PC-3 (cell line): ENCODE data around the gene NCDN. TPM values are rescaled to one million over a fixed set of nuclear protein-coding genes. Genes with fewer than 3 reads are reported as not detected.

Experiments used
- ATAC-seq: fragments of 200-7000 bp; cut with Tn5 transposase; 2 replicates; pipeline ENCODE4 v1.9.1; 2020; ENCODE audit warnings: mild to moderate bottlenecking, moderate library complexity
- BruUV-seq: library from RNA; stranded (reverse); fragments of 400-500 nt; replicated peaks from 2 replicates; lab custom pipeline; 2021; lab: Mats Ljungman, UMichigan
- CTCF ChIA-PET: fragments of 300-600 bp; sonication (Branson Sonifier 250); formaldehyde crosslinking; loops from one replicate; lab custom pipeline; 2022; ENCODE audit warnings: antibody characterized with exemption; lab: Charles Lee
- POLR2A ChIA-PET: fragments of 300-600 bp; sonication (Branson Sonifier 250); formaldehyde crosslinking; loops from one replicate; lab custom pipeline; 2022; ENCODE audit warnings: antibody characterized with exemption; ENCODE audit not compliant: unreplicated experiment; lab: Charles Lee
- DNase-seq: peaks from one replicate; pipeline ENCODE4 v3.0.0-alpha.2; 2015
- H2AFZ ChIP-seq: fragments of 300-600 bp; sonication (generic); 2 replicates; pipeline ENCODE4 v1.6.0; 2016; ENCODE audit warnings: antibody characterized with exemption, low read length
- H3F3A ChIP-seq: fragments of 300-600 bp; sonication (generic); one replicate; pipeline ENCODE4 v1.6.0; 2017; ENCODE audit warnings: antibody characterized with exemption, low read length, control low read depth, mild to moderate bottlenecking; ENCODE audit not compliant: unreplicated experiment
- H3K27ac ChIP-seq: fragments of 300-600 bp; sonication (generic); 2 replicates; pipeline ENCODE4 v1.5.1; 2016; ENCODE audit warnings: mild to moderate bottlenecking, low read length
- H3K27me3 ChIP-seq: fragments of 300-600 bp; sonication (generic); 2 replicates; pipeline ENCODE4 v1.6.1; 2016; ENCODE audit warnings: low read length, mixed read lengths
- H3K36me3 ChIP-seq: fragments of 300-600 bp; sonication (generic); 2 replicates; pipeline ENCODE4 v1.6.1; 2016; ENCODE audit warnings: low read depth, mixed run types, low read length, mixed read lengths
- H3K4me1 ChIP-seq: fragments of 300-600 bp; sonication (generic); 2 replicates; pipeline ENCODE4 v1.5.1; 2016; ENCODE audit warnings: low read length; ENCODE audit not compliant: insufficient read depth
- H3K4me2 ChIP-seq: fragments of 300-600 bp; sonication (generic); 2 replicates; pipeline ENCODE4 v1.6.0; 2016; ENCODE audit warnings: low read length
- H3K4me3 ChIP-seq: fragments of 300-600 bp; sonication (generic); 2 replicates; pipeline ENCODE4 v1.5.1; 2016; ENCODE audit warnings: mild to moderate bottlenecking, low read length, mixed read lengths
- H3K79me2 ChIP-seq: fragments of 300-600 bp; sonication (generic); 2 replicates; pipeline ENCODE4 v1.6.1; 2017; ENCODE audit warnings: low read length, mixed read lengths
- H3K9ac ChIP-seq: fragments of 300-600 bp; sonication (generic); 2 replicates; pipeline ENCODE4 v1.6.0; 2016; ENCODE audit warnings: mild to moderate bottlenecking, low read length
- H3K9me2 ChIP-seq: fragments of 300-600 bp; sonication (generic); replicated peaks from 2 replicates; pipeline ENCODE4 v1.6.1; 2016; ENCODE audit warnings: mixed run types, low read length, mixed read lengths
- H3K9me3 ChIP-seq: fragments of 300-600 bp; sonication (generic); 2 replicates; pipeline ENCODE4 v1.6.1; 2016; ENCODE audit warnings: low read length, mixed read lengths
- H4K20me1 ChIP-seq: fragments of 300-600 bp; sonication (generic); 2 replicates; pipeline ENCODE4 v1.6.1; 2016; ENCODE audit warnings: low read length, mixed read lengths
- CTCF ChIP-seq: fragments of 300-600 bp; sonication (generic); conservative IDR thresholded peaks from 2 replicates; pipeline ENCODE4 v1.5.1; 2017; ENCODE audit warnings: antibody characterized with exemption, low read depth, mild to moderate bottlenecking, low read length
- EZH2 ChIP-seq: fragments of 300-600 bp; sonication (generic); IDR thresholded peaks from one replicate; pipeline ENCODE4 v1.6.1; 2017; ENCODE audit warnings: antibody characterized with exemption, mild to moderate bottlenecking, low read length; ENCODE audit not compliant: unreplicated experiment
- EZH2phosphoT487 ChIP-seq: fragments of 300-600 bp; sonication (generic); IDR thresholded peaks from 2 replicates; pipeline ENCODE4 v1.6.1; 2018; ENCODE audit warnings: mild to moderate bottlenecking, antibody characterized with exemption, low read length, borderline replicate concordance
- intact Hi-C: fragments of 100-400 bp; cut with micrococcal nuclease; formaldehyde crosslinking; loops from 2 replicates; pipeline ENCODE4 v1.9.0; 2023
- total RNA-seq: library from RNA; depleted of rRNA; stranded (reverse); fragments of >200 nt; gene quantifications from 2 replicates; pipeline ENCODE4 v1.2.3, GENCODE V29; 2014; rRNA removed

Gene NCDN
- total RNA-seq, 1 experiment from 2014 or later = 25.2 TPM

- Histone ChIP-seq H3K79me2 (peaks cover 92% of the 10 kb centered on the region), H3K4me3 (no peak overlapping the region), H2AFZ (no peak overlapping the region), H3K9me3 (no peaks in the 10 kb centered on the region), H3K4me2 (no peak overlapping the region), H4K20me1 (peaks cover 43% of the 10 kb centered on the region), H3K9ac (no peak overlapping the region), H3K9me2 (no peaks in the 10 kb centered on the region), H3F3A (no peaks in the 10 kb centered on the region), H3K36me3 (peaks cover 45% of the 10 kb centered on the region), H3K4me1 (no peaks in the 10 kb centered on the region), H3K27me3 (no peaks in the 10 kb centered on the region), H3K27ac (no peak overlapping the region)
- ATAC-seq = no peak
- intact Hi-C loops = no loop called here
- no peak for DNase-seq
- POLR2A ChIA-PET = no interaction called here
- no peak for TF ChIP-seq EZH2phosphoT487
- no peak for TF ChIP-seq EZH2
- TF ChIP-seq CTCF = no peak
- CTCF ChIA-PET = no interaction called here
- BruUV-seq = no TSS peak
These were observed 57.8 kb downstream of the NCDN start for GRCh38 chr1:35615440-35615839.

Other genes starting within 250 kb of the NCDN start
- 20.9 and 26.7 TPM in 2 replicates for gene KIAA0319L, start 396 bp upstream of the NCDN start, total RNA-seq
- 0.26 and 1.4 TPM in 2 replicates for gene TFAP2E, start 15.5 kb downstream of the NCDN start, total RNA-seq
- gene PSMB2, start 83.7 kb downstream of the NCDN start, total RNA-seq = 61.2 and 88.7 TPM in 2 replicates
- 13.4 and 19.2 TPM in 2 replicates for gene C1orf216, start 161.1 kb downstream of the NCDN start, total RNA-seq
- gene CLSPN, start 212.2 kb downstream of the NCDN start, total RNA-seq = 21.5 and 29.5 TPM in 2 replicates